ENCODE results near the gene LIPF.
"Not testable (repeated sequence)": the region's sequence is repeated elsewhere in the genome, so short reads cannot be mapped to it uniquely, and the experiment has no call there.

Gene LIPF

DNA sequence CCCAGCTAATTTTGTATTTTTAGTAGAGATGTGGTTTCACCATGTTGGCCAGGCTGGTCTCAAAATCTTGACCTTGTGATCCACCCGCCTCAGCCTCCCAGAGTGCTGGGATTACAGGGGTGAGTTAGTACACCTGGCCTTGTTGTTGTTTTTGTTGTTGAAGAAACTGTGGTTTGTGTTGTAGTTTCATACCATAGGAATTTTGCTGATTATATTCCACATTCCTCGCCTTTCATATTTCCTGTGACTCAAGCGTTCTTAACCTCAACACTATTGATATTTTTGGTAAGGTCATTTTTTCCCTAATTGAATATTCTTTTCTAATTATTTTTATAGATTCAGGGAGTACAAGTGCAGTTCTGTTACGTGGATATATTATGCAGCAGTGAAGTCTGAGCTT lies 16.7 kb downstream of the LIPF start:
- no peak for DNase-seq

DNA sequence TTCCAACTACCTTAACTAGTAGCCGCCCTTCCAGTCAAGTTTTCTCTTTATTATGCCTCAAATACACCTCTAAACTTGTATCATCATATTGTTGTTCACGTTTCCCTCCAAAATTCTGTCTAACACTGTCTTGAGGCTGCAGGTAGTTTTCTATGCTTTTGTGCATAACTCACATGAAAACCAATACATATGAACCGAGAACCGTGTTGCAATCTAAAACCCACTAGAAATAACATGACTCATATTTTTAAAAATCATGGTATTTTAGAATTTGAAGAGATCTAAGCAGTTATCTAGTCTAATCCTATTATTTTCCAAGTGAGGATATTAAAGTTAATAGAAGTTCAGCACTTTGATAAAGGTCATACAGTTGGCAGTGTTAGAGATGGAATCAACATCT lies 18.2 kb downstream of the LIPF start:
- DNase-seq = no peak

DNA sequence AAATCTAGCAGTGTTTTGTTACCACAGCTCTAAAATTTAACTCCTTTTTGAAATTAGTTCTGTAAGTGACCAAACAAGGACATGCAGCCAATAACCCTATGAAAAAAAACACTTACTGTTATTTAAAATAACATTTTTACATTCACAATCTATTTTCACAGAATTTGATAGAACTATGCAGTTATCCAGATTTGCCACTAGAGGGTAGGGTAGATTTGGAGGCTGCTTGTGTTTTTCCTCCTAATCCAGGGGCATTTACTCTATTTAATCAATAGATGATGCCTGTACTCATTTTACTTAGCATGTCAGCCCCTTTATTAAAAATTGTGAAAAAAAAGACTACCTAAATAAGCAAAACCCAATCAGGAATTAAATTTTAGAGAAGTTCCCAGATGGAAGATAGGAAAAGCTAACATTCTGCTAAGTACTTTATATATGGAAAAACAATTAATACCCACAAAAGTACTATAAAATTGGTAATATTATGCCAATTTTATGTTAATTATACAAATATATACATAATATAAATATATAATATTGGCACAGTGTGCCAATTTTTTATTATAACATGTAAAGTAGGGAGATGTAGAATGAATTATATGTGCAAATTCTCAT lies 23.7 kb downstream of the LIPF start:
- no peak for DNase-seq

DNA sequence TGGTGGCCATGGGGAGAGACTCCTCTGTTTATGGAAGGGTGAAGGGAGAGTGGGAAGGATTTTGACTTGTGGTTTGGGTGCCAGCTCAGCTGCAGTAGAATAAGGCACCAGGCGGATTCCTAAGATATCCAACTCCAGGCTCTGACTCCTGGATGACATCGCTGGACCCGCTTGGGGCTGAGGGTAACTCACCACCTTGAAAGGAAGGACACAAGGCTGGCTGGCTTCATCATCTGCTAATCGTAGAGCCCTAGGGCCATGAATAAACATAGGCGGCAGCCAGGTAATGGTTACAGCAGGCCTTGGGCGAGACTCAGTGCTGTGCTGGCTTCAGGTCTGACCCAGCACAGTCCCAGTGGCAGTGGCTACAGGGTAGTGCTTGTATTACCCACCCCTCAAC lies 25.1 kb downstream of the LIPF start:
- no peak for DNase-seq

DNA sequence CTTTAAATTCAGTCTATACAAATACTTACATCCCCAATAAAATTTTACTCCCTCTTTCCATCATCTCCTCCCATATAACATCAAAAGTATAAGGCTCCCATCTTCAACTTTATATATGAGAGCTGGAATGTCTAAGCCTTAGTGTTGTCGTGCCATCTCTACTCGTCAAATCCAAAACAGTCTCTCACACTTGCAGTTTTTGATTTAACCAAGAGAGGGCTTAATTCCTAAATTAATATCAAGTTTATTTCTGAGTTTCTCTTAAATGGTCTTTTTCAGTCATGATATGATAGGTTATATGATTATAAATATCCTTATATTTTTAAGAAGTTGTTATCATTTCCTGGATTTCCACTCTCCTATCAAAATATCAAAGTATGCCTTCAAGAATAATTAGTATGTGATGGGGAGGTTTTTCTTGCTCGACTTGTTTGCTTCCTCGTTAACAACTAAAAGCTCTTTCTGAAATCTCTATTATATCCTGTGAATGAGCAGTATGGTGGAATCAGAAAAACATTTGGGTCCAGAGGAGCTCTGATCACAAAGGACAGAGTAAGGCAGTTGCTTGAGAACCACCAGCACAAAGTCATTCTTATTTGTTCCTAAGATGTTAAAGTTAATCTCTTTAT lies 29.3 kb downstream of the LIPF start:
- DNase-seq = no peak

DNA sequence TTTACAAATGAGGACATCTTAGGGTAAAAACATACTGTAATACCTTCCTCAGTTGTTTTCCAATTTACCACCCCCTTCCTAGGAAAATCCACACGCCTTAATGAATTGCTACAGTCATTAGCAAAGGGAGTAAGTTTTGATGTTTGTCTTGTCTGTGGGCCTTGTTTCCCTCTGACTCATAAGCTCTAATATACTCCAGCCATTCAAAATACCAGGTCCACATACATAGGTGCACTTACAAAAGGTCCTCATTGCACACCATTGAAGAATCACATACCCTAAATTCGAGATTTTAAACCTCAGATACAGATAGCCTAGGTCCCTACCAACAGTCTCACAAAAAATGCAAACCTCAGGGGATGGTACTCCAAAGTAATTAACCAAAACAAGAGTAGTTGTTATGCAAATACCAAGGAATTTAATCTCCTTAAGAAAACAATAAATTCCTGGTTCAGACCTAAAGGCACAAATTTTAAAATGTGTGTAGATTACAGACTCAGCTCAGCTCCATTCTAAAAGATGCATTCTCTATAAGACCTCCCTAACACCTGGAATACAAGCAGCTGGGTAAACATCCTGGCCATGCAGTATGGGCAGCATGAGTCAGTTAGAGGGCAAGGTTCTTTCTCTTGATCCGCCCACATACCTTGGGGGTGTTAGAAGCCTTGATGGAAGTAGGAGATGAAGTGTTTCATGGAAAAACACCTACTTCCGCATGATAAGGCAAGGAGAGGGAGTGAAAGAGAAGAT lies 38.8 kb downstream of the LIPF start:
- no peak for DNase-seq

DNA sequence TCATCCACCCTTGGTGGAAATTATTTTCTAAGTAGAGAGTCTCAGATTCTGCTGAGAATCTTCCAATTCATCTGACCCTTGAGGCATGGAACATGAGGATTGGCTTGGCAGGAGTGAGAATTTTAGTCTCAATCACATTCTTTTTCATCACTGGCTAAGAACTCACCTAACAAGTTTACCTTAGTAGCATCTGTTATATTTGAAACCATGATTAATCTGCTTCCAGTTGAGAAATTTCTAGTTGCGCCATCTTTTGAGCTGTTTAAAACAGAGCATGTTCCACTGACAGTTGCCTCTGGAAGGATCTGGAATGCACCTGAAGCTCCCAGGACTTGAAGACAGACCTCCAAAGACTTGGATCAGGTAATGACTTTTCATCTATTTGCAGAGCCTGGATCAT lies 41.7 kb downstream of the LIPF start, which contains the start of gene LIPK:
LIPK (plus strand) TSS at position 292 of the 400 bp plus-strand sequence. CDS start 18,295 bp downstream, outside the sequence.
- DNase-seq = no peak

DNA sequence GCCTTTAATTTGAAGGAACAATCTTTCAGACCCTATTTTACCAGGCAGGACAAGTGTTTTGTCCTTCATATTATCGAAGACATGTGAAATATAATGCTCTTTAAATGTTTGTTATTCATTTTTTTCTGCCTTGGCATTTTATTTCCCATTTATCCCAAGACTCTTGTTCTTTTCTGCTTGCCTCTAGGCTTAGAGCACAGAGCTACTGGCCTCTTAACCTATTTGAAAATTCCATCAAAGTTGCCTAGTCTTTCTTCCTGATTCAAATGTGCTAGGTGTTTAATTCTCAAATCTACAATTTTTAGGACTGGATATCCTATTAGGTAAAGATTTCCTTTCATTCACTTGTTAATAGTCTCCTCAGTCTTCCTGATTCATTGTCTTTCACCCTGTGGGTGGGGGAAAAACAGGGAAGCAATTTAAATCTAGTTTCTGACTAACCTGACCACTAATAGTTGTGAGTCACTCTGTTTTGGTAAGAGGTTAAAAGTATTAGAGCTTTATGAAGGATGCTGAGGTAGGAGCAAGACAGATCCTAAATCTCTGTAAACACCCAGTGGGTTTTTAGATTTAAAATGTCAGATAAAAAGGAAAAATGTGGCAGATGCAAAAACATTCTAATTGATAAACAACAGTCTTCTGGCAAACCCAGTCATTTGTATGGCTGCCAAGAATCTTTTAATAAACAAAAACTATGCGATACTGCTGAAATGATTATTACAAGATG lies 43.4 kb downstream of the LIPF start:
- DNase-seq = no peak

DNA sequence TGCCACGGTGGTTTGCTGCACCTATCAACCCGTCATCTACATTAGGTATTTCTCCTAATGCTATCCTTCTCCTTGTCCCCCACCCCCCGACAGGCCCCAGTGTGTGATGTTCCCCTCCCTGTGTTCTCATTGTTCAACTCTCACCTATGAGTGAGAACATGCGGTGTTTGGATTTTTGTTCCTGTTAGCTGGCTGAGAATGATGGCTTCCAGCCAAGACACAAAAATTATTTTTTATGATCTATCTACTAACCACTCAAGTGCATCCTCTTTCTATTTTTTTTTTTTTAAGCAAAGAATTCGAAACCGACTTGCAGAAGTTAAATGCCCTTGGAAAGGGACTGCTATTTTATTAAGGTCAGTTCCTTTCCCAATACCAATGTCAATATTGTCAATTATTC lies 45.1 kb downstream of the LIPF start:
- DNase-seq = not testable (repeated sequence)

DNA sequence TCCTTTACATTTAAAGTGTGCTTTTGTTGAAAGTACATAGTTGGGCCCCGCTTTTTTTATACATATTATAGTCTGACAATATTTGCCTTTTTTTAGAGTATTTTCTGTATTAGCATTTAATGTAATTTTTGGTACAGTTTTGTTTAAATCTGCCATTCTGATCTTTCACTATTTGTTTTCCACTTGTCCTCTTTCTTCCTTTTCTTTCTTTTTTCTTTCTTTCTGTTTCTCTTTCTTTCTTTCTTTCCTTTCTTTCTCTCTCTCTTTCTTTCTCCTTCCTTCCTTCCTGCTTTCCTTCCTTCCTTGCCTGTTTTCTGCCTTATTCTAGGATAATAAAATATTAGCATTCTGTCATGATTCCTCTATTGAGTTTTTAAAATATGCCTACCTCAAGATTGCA lies 51.3 kb downstream of the LIPF start:
- DNase-seq = no peak

DNA sequence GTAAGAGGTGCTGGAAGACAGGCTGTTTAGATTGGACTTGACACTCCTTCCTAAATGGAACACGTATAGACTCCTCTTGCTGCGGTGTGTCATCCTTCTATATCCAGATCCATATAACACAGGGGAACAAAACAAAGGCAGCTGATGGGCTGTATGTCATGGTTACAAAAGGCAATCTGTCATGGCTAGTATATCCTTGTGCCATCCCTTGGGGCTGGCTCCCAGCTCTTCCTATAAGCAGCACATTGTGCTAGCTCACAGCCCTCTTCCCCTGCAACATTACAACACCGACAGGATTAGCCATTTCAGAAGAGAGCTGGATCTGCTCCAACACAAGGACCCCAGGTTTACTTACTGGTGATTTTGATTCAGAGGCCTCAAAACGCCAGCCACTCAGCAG lies 57.1 kb downstream of the LIPF start:
- DNase-seq = no peak

DNA sequence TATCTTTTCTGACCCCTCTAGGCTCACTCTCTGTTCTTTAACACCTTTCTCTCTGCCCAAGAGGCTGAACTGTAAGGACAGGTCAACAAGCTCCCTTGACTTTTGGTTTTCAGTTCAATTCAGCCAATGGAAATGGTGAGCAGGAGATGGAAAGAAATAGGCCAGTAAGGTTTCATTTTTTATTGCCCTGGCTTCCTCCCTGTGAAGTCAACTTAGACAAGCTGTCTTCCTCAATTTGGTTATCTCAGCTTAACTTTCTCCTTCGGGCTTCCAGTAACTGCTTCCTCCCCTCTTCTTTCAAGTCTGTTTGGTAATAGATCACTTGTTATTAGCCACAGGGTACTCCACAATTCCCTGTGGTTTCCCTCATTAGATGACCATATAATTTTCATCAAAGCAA lies 61.6 kb downstream of the LIPF start:
- no peak for DNase-seq

DNA sequence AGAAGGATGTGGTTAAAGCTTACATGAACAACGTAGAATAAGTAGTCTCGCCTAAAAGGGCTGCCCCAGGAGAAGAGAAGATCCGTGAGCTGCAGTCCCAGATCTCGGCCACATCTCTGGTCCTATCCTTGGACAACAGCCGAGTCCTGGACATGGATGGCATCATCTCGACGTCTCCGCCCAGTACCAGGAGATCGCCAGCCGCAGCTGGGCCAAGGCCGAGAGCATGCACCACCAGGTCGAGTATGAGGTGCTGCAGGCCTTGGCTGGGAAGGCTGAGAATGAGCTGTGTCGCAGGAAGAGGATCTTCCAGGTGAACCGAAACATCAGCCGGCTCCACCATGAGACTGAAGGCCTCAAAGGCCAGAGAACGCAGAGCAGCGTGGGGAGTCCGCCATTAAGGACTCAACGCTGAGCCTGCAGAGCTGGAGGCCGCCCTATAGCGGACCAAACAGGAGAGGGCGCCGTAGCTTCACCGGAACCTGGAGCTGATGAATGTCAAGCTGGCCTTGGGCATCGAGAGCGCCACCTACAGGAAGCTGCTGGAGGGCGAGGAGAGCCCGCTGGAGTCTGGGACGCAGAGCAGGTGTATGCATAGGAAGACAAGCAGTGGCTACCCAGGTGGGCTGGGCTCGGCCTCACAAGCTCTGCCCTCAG lies 64.0 kb downstream of the LIPF start:
- DNase-seq = peak; percentile 12
